ENCODE results near the gene CHTF18.
"Not testable (repeated sequence)": the region's sequence is repeated elsewhere in the genome, so short reads cannot be mapped to it uniquely, and the experiment has no call there.

CHTF18 gene

DNA sequence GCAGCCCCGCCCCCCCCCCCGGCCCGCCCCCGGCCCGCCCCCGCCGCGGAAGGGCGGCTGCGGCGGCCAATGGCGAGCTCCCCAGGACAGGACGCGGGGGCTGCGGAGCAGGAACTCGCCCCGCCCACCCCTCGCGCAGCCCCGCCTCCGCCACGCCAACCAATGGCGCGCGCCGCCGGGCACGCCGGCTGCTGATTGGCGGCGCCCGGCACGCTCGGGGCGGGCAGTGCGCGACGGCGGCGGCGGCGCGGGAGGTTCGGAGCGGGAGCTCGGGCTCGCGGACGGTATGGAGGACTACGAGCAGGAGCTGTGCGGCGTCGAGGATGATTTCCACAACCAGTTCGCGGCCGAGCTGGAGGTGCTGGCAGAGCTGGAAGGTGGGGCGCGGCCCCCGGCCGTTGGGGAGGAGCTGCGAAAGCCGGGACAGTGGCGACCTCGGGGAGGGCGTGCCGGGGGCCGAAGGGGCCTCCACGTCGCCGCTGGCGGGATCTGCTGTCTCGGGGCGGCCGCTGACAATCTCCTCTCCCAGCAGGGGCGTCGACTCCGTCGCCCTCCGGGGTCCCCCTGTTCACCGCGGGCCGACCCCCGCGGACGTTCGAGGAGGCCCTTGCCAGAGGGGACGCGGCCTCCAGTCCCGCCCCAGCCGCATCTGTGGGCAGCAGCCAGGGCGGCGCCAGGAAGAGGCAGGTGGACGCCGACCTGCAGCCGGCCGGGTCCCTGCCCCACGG lies at the start of gene CHTF18:
Gene CHTF18 (plus strand): TSS at position 222 of the 728 bp plus-strand sequence. CDS start 65 bp downstream, at position 287.
- DNase-seq = peak; percentile 96

DNA sequence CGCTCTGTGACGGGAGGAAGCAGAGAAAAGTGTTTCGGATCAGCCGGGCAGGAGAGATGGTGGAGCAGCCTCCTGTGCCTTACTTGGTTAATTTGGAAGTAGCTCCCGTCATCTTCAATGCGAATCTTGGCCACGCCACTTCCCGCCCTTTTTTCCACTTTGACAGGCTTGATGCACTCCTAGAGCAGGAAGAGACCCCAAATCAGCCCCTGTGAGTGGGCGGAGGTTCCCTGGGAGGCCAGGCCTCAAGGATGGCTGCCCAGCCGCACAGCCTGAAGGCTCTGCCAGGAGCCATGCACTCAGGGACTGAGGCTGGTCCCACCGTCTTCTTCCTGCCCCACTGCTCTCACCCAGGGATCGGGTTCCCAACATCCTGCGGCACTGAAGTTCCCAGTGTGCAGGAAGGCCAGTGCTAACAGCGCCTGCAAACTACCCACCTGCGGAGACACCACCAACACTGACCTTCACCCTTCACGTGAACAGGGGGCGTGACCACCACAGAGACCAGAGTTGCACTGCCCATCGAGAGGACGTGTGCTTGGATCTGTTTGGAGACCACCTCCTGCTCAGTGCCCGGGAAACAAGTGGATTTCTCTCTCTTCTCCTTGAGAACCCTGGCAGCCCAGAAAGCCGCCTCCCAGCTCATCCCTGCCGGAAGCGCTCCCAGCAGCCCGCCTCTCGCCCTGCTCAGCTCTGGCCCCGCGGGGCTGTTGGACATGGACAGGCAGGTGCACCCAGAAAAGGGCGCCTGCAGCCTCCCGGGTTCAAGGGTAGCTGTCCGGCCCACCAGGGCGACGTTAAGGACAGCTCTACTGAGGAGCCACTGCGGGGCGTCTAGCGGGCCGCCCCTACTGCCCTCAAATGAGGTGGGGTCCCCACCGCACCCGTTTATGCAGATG lies 48.6 kb upstream of the CHTF18 start:
- no peak for DNase-seq

- DNase-seq = no peak
Measured at GRCh38 chr16:740459-740763, 48.0 kb upstream of the CHTF18 start.

DNA sequence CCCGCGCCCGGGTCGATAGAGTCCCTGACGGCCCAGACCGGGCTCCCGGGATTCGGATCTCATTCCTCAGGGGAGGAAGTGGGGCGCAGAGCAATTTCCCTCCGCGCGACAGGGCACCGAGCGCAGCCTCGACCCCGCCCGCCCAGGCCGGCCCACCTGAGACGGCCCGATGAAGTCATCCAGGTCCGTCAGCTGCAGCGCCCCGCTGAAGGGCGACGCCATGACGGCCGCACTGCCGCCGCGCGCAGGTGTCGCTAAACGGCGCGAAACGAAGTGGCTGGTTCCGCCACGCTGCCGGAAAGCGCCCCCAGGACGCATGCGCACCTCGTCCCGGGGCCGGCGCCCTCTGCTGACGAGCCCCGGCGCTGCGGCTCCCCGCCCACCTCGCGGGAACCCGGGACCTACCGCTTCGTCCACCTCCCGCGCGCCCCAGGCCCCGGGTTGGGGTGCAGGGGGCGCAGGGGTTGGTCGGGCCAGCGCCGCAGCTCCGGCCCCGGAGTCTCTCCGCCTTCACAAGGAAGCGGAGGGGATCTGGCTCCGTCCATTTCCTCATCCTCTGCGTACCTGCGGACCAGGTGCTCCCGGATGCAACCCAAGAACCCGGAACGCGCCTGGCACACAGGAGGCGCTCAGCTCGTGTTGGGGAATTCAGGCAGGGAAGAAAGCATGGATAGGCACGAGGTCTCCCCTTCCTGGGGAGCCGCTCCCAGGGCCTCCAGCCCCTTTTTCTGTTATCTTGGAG lies 47.5 kb upstream of the CHTF18 start, which contains the start of gene CIAO3:
Gene CIAO3 (minus strand): TSS at position 234 of the 742 bp plus-strand sequence. CDS start 12 bp downstream, at position 222.
- DNase-seq = peak; percentile 96

DNA sequence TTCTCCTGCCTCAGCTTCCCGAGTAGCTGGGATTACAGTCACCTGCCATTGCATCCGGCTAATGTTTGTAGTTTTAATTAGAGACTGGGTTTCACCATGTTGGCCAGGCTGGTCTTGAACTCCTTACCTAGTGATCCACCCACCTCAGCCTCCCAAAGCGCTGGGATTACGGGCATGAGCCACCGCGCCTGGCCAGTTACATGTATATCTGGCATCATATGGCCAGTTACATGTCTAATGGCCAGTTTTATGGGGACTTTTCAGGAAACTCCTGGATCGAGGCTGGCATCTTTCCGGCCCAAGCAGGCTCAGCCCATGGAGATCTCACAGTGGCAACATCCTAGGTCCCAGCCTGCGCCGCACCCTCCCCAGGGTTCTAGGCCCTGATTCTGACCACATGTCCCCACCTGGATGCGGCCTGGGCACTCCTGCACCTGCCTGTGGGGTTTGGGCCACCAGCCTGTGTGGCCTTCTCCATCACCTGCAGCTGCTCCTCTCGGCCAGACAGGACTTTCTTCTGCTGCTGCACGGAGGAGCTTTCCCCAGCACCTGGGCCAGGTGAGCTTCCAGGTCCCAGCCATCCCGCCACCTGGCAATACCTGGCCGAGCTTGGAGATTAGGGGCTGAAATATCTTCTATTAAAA lies 46.3 kb upstream of the CHTF18 start:
- DNase-seq = no peak

DNA sequence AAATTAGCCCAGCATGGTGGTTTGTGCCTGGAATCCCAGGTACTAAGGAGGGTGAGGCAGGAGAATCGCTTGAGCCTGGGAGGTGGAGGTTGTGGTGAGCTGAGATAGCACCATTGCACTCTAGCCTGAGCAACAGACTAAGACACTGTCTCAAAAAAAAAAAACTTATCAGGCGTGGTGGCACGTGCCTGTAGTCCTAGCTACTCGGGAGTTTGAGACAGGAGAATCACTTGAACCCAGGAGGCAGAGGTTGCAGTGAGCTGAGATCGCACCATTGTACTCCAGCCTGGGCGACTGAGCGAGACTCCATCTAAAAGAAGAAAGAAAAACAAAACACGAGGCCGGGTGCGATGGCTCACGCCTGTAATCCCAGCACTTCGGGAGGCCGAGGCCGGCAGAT lies 45.5 kb upstream of the CHTF18 start:
- not testable (repeated sequence) for DNase-seq

DNA sequence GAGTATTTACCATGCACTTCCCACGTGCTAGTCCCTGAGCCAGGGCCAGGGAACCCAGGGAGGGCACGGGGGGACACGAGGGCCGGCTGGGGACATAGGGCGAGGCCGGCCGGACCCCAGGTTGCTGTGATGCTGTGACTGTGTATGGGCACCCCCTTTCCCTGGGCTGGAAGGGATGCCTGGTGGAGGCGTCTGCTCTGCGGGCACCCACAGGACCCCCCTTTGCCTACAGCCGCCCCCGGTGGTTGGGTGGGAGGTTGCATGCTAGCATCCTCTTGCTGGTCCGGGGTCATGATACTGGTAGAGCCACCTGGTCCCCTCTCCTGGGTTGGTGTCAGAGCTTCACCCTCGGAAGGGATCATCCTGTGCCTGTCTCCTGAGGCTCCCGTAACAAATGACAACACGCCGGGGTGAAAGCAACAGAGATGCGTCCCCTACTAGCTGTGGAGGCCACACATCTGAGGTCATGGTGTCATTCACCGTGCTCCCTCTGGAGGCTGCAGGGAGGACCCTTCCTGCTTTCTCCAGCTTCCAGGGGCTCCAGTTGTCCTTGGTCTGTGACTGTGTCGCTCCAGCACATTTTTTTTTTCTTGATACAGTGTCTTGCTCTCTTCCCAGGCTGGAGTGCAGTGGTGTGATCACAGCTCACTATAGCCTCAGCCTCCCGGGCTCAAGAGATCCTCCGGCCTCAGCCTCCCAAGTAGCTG lies 44.5 kb upstream of the CHTF18 start:
- no peak for DNase-seq

- DNase-seq = no peak
Measured at GRCh38 chr16:745739-746138, 42.7 kb upstream of the CHTF18 start.

GRCh38 chr16:746637-747036 lies 41.8 kb upstream of the CHTF18 start:
- DNase-seq = no peak

DNA sequence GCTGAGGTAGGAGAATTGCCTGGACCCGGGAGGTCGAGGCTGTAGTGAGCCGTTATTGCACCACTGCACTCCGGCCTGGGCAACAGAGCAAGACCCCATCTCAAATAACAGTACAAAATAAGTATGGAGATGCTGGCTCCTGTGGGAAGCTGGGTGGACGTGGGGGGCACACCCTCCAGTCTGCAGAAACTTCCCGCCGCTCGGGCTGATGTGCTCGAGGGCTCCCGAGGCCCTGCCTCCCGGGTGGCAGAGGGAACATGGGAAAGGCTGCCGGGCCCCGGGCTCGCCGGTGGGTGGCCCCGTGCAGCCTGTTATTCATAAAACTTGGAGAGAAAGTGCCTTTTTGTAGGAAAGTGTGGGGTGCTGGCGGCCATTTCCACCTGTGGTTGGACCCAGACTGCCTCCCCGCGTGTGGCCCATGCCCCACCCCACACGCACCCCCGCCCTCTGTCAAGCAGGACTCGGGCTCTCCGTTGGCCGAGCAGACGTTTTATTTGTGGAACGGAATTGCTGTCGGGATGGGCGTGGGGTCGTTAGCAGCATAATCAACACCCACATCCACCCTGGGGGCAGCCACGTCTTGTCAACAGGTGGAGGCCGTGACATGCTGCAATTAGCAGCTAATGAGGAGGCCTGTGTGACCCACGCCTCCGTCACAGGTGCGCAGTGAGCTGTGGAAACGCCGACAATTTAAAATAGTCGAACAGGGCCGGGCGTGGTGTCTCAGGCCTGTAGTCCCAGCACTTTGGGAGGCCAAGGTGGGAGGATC lies 40.3 kb upstream of the CHTF18 start:
- no peak for DNase-seq

DNA sequence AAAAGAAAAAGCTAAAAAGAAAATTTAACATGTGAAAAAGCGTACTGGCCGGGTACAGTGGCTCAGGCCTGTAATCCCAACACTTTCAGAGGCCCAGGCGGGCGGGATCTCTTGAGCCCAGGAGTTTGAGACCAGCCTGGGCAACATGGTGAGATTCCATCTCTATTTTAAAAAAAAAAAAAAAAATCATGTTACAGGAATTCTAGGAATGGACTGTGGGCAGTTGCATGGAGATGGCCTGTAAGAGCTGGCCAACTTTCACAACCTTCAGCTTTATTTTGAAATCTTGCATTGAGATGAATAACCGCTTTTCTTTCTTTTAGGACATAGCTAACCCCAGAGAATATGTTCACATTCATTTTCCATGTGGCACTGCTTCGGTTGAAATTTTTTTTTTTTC lies 39.4 kb upstream of the CHTF18 start:
- no peak for DNase-seq

GRCh38 chr16:750485-750884 lies 37.9 kb upstream of the CHTF18 start:
- DNase-seq = no peak

DNA sequence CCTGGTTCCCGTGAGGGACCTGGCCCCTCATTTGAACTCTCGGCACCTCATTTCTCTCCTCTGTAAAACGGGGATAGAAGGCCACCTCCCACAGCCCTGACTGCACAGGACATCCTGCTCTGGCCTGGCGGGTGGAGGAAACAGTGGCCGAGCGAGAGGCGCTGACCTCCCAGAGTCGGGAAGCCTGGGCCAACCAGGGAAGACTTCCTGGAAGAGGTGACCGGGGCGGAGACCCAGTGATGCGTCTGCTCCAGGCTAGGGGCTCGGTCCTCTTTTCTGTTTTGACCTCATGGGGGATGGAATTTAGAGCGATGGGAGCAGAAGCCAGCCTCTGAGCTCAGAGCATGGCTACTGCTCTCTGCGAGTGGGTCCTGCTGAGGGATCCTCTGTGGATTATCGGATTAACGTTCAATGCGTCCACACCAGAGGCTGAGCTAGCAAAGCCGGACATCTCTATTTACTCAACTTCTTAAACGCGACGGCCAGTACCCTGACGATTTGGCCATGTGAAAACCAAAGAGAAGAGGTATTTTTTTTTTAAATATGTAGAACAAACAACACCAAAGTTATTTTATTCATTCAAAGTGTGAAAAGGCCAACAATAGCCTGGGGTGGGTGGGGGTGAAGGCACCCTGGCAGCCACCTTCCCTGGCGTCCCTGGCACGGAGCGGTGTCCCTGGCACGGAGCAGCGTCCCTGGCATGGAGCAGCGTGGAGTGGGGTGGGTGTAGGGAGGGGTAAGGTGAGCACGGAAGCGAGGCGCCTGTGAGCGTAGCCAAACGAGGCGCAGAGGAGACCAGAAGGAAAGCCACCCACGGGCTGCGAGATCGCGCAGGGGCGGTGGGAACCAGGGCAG lies 37.0 kb upstream of the CHTF18 start:
- no peak for DNase-seq

DNA sequence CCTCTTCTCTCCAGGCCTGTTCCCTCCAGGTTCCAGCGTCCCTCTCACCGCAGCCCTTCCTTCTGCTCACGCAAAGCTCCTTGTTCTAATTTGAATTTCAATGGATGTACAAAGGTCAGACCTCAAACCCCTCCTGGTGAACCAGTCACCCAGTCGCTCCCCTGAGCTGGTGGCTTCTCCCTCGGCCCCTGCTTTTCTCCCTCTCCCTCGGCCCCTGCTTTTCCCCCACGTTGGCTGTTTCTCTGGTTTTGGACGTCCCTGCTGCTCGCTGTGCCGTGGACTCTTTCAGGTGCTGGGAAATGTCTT lies 36.5 kb upstream of the CHTF18 start:
- DNase-seq = no peak

- not testable (repeated sequence) for DNase-seq
Measured at GRCh38 chr16:754121-754607, 34.3 kb upstream of the CHTF18 start.

GRCh38 chr16:754656-755055 lies 33.8 kb upstream of the CHTF18 start:
- DNase-seq = no peak

GRCh38 chr16:756428-756827 lies 32.0 kb upstream of the CHTF18 start:
- DNase-seq = no peak

DNA sequence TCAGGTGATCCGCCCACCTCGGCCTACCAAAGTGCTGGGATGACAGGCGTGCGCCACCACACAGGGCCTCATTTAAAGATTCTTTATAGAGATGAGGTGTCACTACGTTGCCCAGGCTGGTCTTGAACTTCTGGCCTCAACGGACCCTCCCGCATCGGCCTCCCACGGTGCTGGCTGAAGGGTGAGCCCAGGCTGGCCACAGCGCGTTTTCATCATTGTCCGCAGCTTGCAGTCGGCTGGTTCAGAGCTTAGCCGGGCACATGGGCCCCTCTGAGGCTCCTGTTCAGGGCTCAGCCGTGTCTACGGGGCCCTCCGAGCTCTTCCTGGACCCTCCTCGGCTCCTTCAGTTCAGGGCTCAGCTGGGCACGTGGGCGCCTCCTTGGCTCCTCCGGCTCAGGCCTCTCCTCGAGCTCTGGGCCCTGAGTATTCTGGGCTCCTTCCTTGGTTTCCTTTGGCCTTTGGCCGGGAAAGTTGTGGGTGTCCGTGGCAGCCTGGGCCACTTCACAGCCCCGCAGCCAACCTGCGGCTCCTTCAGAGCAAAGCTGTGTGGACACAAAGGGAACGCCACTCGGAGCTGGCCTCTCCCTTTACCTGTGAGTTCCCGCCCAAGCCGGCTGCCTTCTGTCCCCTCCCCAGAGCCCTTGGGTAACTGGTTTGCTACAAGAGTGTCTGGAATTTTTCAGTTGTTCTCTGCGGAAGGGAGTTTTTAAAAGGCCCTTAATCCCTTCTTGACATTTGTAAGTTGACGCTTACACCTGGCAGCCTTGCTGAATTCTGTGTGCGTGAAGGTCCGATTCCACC lies 29.1 kb upstream of the CHTF18 start:
- no peak for DNase-seq

DNA sequence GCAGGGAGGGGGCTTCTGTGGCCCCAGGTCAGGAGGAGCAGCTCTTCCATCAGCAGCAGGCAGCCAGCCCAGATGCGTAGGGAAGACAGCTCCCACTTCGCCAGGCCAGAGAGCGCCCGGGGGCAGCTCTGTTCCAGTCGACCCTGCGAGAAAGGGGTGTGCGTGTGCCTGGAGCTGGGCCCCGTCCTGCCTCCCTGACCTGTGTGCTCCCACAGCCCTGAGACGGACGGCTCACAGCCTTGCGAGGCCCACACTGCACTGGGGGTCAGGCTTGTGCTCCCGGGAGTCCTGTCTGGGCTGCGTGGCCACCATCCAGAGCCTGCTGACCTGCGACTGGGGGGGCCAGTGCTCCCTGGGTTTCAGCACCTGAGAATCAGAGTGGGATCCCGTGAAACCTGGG lies 28.4 kb upstream of the CHTF18 start:
- no peak for DNase-seq

All from activated T-cell treated with anti-CD3 and anti-CD28 coated beads, Interleukin-2, amount 50 U/mL, for 1 hour (primary cell).